ENCODE results near the gene POLN.

DNA sequence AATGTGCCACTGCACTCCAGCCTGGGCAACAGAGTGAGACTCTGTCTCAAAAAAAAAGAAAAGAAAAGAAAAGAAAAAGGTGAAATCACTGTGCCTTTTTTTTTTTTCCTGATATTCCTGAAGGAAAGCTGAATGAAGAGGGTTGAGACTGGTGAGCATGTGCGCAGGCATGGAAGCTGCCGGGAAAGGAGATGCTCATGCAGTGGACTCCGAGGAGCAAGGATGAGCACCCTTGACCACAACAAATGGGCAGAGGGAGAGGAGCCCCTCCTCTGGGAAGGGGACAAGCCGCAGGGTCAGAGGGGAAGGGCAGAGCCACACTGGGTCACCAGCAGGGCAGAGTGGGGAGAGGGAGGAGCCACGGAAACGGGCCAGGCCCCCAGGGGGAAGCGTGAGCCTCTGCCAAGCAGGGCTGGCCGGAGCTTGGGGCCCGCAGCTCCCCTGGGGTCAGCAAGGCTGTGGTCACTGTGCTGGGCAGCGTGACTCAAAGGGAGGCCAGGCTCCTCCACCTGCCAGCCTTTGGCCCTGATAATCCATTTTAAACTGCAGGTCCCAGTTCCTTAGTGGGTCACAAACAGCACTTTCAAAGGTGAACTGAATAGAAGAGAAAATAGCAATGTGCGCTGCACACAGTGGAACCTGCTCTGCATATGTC, 102.9 kb downstream of the POLN start:
- TF ChIP-seq CTCF (IDR thresholded peaks at IDR 0.05; ENCODE audit: low read length) = no peak
- no peak for TF ChIP-seq EZH2 (IDR thresholded peaks at IDR 0.05; ENCODE audit: borderline replicate concordance, low read length)
